BLaER1 (cell line): ENCODE results near the gene NID1.

ENCODE experiments used
- H3K27ac ChIP-seq: shearing (Covaris generic); formaldehyde crosslinking; 2 replicates; pipeline ENCODE4 v1.8.1; 2022
- H3K27me3 ChIP-seq: shearing (Covaris generic); formaldehyde crosslinking; 2 replicates; pipeline ENCODE4 v1.8.1; 2022
- H3K36me3 ChIP-seq: shearing (Covaris generic); formaldehyde crosslinking; 2 replicates; pipeline ENCODE4 v1.8.1; 2022
- H3K4me1 ChIP-seq: shearing (Covaris generic); formaldehyde crosslinking; 2 replicates; pipeline ENCODE4 v1.8.1; 2022
- H3K4me2 ChIP-seq: shearing (Covaris generic); formaldehyde crosslinking; 2 replicates; pipeline ENCODE4 v1.8.1; 2022
- H3K4me3 ChIP-seq: shearing (Covaris generic); formaldehyde crosslinking; 2 replicates; pipeline ENCODE4 v1.8.1; 2022
- H3K9ac ChIP-seq: shearing (Covaris generic); formaldehyde crosslinking; 2 replicates; pipeline ENCODE4 v1.8.1; 2022
- H3K9me3 ChIP-seq: shearing (Covaris generic); formaldehyde crosslinking; 2 replicates; pipeline ENCODE4 v1.8.1; 2022
- H4K20me1 ChIP-seq: shearing (Covaris generic); formaldehyde crosslinking; 2 replicates; pipeline ENCODE4 v1.8.1; 2022
- Cebpa-rat ChIP-seq: shearing (Covaris generic); IDR thresholded peaks from 2 replicates; pipeline ENCODE4 v1.8.1; 2022

NID1 gene

DNA sequence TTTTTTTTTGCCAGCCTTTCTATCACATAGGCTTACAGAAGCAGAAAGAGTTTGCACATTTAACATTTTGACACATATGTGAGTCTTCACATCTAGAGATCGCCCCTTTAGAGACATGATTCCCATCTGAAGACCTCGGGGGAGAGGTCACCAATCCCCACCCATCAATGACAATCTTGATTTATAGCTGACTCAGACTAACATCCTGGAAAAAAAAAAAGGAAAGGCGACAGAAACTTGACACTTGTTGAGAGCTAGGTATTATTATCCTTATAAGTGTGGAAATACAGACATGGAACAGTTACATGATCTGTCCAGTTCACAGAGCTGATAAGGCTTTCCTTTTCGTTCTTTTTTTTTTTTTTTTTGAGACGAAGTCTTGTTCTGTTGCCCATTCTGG lies 28.0 kb upstream of the NID1 start:
- no peak for TF ChIP-seq Cebpa-rat
- H3K4me2 ChIP-seq: no peak overlapping the region
- H4K20me1 ChIP-seq: no peaks in the 10 kb centered on the region
- no peak overlapping the region for H3K4me3 ChIP-seq
- peaks cover 24% of the 10 kb centered on the region for H3K9me3 ChIP-seq
- H3K9ac ChIP-seq: no peak overlapping the region
- H3K36me3 ChIP-seq: no peaks in the 10 kb centered on the region
- H3K4me1 ChIP-seq: peaks cover 4% of the 10 kb centered on the region; the same call in 1 of the 2 replicates
- H3K27ac ChIP-seq: no peak overlapping the region
- no peaks in the 10 kb centered on the region for H3K27me3 ChIP-seq

DNA sequence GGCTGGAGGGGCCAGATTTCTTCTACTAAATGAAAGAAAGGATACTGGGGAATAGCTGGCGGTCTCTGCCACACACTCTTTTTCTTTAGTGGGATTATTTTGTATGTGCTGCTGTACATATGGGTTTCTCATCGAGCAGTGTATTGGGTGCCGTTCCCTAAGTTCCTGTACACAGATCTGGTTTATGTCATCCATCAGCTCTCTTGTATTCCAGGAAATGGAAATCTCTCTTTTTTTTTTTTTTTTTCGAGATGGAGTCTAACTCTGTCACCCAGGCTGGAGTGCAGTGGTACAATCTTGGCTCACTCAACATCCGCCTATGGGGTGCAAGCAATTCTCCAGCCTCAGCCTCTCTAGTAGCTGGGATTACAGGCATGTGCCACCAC lies 27.0 kb upstream of the NID1 start:
- no peak overlapping the region for H3K27ac ChIP-seq
- TF ChIP-seq Cebpa-rat: no peak
- peaks cover 4% of the 10 kb centered on the region; the same call in 1 of the 2 replicates for H3K4me1 ChIP-seq
- H4K20me1 ChIP-seq: no peaks in the 10 kb centered on the region
- H3K36me3 ChIP-seq: no peaks in the 10 kb centered on the region
- H3K9me3 ChIP-seq: peaks cover 21% of the 10 kb centered on the region
- H3K4me2 ChIP-seq: no peak overlapping the region
- no peaks in the 10 kb centered on the region for H3K27me3 ChIP-seq
- no peak overlapping the region for H3K9ac ChIP-seq
- no peak overlapping the region for H3K4me3 ChIP-seq

DNA sequence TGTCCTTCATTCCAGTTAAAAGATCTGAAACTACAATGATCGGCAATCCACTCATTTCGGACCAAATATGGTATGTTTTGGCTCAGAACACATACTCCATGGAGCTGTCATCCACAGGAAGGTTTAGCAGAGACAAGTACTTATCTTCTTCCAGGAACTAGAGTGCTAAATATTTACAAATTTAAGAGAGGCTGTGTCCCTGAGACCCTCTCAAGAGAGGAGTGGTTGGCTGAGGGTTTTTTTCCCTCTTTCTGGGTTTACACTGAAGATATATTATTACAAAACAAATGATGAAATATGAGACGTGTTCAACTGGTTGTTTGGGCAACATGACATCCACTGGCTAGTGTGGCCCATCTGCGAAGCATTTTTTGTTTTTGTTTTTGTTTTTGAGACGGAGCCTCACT lies 25.9 kb upstream of the NID1 start:
- H3K9me3 ChIP-seq: peaks cover 9% of the 10 kb centered on the region
- H3K4me2 ChIP-seq: no peak overlapping the region
- H3K36me3 ChIP-seq: no peaks in the 10 kb centered on the region
- H3K4me3 ChIP-seq: no peak overlapping the region
- H3K4me1 ChIP-seq: peaks cover 4% of the 10 kb centered on the region; the same call in 1 of the 2 replicates
- no peak overlapping the region for H3K9ac ChIP-seq
- no peaks in the 10 kb centered on the region for H3K27me3 ChIP-seq
- TF ChIP-seq Cebpa-rat: no peak
- H3K27ac ChIP-seq: no peak overlapping the region
- H4K20me1 ChIP-seq: no peaks in the 10 kb centered on the region

DNA sequence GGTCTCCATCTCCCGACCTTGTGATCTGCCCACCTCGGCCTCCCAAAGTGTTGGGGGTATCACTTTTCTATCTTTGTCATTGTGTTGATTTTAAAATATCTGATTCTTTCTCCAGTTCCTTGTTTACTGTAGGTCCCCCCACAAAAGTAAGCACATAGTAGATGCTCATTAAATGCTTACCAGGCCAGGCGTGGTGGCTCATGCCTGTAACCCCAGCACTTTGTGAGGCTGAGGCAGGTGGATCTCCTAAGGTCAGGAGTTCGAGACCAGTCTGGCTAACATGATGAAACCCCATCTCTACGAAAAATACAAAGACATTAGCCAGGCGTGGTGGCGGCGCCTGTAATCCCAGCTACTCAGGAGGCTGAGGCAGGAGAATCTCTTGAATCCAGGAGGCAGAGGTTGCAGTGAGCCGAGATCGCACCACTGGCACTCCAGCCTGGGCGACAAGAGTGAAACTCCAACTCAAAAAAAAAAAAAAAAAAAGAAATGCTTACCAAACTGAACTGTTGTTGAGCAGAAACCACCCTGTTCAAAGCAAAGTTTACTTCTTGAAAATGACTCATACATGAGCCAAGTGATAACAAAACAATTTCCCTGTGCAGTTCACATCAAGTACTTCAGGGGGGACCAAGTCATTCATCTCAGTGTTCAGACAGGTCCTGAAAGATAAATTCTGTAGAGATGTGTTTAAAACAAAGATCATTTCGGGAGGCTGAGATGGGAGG lies 24.3 kb upstream of the NID1 start:
- Histone ChIP-seq H3K36me3 (no peaks in the 10 kb centered on the region), H3K4me1 (peaks cover 4% of the 10 kb centered on the region; the same call in 1 of the 2 replicates), H3K4me2 (no peak overlapping the region), H4K20me1 (no peaks in the 10 kb centered on the region), H3K9me3 (peaks cover under 1% of the 10 kb centered on the region), H3K4me3 (no peak overlapping the region), H3K27ac (no peak overlapping the region), H3K9ac (no peak overlapping the region), H3K27me3 (no peaks in the 10 kb centered on the region)
- TF ChIP-seq Cebpa-rat: no peak

DNA sequence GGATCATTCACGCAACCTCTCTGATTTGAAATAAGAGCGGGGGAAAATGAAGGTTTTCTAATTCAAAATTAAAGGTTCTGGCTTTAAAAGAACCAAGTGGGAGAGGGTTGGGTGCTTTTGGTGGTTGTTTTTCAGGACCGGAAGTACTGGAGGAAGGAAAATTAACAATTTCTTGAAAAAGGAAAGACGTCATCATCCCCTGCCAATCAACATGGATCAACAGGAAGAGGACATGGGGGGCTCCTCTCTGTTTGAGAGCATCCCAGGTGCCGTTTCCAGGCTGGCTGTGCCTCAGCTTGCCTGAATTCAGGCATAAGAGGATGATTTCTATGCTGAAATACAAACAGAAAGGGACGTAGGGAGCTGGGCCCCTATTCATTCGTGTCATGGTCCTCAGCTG lies 21.6 kb upstream of the NID1 start:
- H3K9me3 ChIP-seq: no peaks in the 10 kb centered on the region
- no peak overlapping the region for H3K27ac ChIP-seq
- H3K4me3 ChIP-seq: no peak overlapping the region
- H3K36me3 ChIP-seq: no peaks in the 10 kb centered on the region
- no peak for TF ChIP-seq Cebpa-rat
- peaks cover 1% of the 10 kb centered on the region; the same call in 1 of the 2 replicates for H3K4me1 ChIP-seq
- no peak overlapping the region for H3K9ac ChIP-seq
- H3K4me2 ChIP-seq: no peak overlapping the region
- no peaks in the 10 kb centered on the region for H4K20me1 ChIP-seq
- H3K27me3 ChIP-seq: no peaks in the 10 kb centered on the region

DNA sequence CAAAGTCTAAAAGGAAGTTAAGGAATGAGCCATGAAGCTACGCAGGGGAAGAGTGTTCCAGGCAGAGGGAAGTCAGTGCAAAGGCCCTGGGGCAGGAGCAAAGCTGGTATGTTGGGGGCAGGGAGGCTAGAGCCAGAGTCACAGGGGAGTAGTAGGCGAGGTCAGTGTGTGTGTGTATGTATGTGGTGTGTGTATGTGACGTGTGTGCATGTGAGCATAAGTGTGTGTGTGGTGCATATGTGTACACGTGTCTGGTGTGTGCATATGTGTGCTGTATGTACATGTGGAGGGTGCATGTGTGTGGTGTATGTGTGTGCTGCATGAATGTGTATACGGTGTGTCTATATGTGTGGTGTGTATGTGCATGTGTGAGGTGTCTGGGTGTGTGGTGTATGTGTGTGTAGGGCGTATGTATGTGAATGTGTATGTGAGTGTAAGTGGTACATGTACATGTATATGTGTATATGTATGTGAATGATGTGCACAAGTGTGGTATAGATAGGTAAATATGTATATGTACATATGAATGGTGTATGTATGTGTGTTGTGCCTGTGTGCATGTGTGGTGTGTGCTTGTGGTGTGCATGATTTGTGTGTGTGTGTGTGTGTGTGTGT lies 20.8 kb upstream of the NID1 start:
- Histone ChIP-seq H4K20me1 (no peaks in the 10 kb centered on the region), H3K9me3 (no peaks in the 10 kb centered on the region), H3K4me1 (no peaks in the 10 kb centered on the region), H3K4me3 (no peak overlapping the region), H3K36me3 (no peaks in the 10 kb centered on the region), H3K27me3 (no peaks in the 10 kb centered on the region), H3K27ac (no peak overlapping the region), H3K4me2 (no peak overlapping the region), H3K9ac (no peak overlapping the region)
- no peak for TF ChIP-seq Cebpa-rat

DNA sequence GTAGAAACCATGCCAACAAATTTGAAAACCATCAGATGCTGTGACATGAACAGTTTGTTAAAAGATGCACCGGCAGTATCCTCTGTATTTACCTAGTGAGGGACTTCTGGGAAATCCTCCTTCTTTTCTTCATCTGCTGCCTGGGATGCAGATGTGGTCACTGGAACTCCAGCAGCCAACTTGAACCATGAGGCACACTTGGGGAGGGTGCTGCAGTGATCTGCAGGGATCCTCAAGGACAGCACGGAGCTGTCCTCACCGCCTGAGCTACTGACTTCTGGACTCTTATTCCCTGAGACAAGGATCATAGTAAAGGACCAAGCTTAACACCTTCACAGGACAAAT lies 19.5 kb upstream of the NID1 start:
- H4K20me1 ChIP-seq: no peaks in the 10 kb centered on the region
- TF ChIP-seq Cebpa-rat: no peak
- H3K27me3 ChIP-seq: no peaks in the 10 kb centered on the region
- H3K9me3 ChIP-seq: no peaks in the 10 kb centered on the region
- no peak overlapping the region for H3K9ac ChIP-seq
- no peaks in the 10 kb centered on the region for H3K36me3 ChIP-seq
- H3K4me2 ChIP-seq: no peak overlapping the region
- H3K4me3 ChIP-seq: no peak overlapping the region
- H3K4me1 ChIP-seq: no peaks in the 10 kb centered on the region
- H3K27ac ChIP-seq: no peak overlapping the region

DNA sequence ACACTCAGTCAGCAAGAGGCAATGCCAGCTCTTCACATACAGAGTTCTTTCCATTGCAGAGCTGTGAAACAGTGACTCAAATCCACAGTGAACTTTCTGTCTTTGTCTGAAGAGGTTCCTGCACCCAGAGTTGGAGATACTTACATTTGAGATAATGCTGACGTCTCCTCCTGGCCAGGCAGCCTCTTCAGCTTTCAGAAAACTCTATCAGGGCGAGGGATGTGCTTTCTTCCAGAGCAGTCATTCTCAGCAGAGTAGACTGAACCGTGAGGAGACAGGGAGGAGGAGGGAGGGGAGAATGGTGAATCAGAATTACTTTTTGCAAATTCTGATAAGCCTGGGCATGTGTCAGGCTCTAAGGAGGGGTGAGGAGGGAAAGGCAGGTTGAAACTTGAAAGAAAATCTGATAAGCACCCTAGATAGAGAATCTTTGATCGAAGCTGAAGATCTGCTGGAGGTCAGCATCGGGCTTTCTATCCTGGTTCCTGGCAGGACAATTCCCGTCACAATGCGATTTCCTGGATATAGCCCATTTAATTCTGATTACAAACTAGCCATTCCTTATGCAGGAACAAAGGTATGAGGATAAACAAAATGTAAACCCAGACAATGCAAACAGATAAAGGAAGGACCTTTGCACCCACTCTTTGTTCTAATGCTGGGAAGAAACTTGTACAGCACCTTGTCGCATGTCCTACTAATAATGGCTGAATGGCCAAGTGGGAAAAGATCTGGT lies 18.9 kb upstream of the NID1 start:
- no peak overlapping the region for H3K4me2 ChIP-seq
- no peaks in the 10 kb centered on the region for H4K20me1 ChIP-seq
- H3K36me3 ChIP-seq: no peaks in the 10 kb centered on the region
- H3K27me3 ChIP-seq: no peaks in the 10 kb centered on the region
- H3K9me3 ChIP-seq: no peaks in the 10 kb centered on the region
- no peak for TF ChIP-seq Cebpa-rat
- no peak overlapping the region for H3K4me3 ChIP-seq
- H3K4me1 ChIP-seq: no peaks in the 10 kb centered on the region
- no peak overlapping the region for H3K27ac ChIP-seq
- no peak overlapping the region for H3K9ac ChIP-seq

DNA sequence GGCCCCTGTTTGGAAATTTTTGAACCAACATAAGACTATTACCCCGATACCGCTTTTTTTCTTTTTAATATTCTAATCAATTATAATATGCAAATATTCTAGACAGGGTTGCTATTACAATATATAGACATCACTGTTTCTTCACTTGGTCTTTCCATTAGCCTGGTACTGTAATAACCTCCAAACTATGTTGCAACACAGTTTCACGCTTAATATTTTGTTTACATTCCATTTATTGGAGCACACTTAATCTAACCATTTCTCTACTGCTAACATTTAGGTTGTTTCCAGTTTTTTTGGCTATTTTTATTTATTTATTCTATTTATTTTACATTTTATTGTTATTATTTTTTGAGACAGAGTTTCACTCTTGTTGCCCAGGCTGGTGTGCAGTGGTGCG lies 17.6 kb upstream of the NID1 start:
- no peaks in the 10 kb centered on the region for H4K20me1 ChIP-seq
- no peak overlapping the region for H3K4me2 ChIP-seq
- no peak for TF ChIP-seq Cebpa-rat
- H3K9ac ChIP-seq: no peak overlapping the region
- no peaks in the 10 kb centered on the region for H3K36me3 ChIP-seq
- H3K4me1 ChIP-seq: no peaks in the 10 kb centered on the region
- H3K4me3 ChIP-seq: no peak overlapping the region
- peaks cover 5% of the 10 kb centered on the region; the same call in 1 of the 2 replicates for H3K9me3 ChIP-seq
- H3K27me3 ChIP-seq: no peaks in the 10 kb centered on the region
- no peak overlapping the region for H3K27ac ChIP-seq
